Raji (cell line): ENCODE measurements around the gene TALDO1.

Experiments used
- POLR2A ChIP-seq: IDR thresholded peaks from 2 replicates; pipeline ENCODE4 v1.6.1; 2011; ENCODE audit warnings: low read depth, low read length, control low read depth; ENCODE audit not compliant: insufficient read depth

TALDO1 gene

DNA sequence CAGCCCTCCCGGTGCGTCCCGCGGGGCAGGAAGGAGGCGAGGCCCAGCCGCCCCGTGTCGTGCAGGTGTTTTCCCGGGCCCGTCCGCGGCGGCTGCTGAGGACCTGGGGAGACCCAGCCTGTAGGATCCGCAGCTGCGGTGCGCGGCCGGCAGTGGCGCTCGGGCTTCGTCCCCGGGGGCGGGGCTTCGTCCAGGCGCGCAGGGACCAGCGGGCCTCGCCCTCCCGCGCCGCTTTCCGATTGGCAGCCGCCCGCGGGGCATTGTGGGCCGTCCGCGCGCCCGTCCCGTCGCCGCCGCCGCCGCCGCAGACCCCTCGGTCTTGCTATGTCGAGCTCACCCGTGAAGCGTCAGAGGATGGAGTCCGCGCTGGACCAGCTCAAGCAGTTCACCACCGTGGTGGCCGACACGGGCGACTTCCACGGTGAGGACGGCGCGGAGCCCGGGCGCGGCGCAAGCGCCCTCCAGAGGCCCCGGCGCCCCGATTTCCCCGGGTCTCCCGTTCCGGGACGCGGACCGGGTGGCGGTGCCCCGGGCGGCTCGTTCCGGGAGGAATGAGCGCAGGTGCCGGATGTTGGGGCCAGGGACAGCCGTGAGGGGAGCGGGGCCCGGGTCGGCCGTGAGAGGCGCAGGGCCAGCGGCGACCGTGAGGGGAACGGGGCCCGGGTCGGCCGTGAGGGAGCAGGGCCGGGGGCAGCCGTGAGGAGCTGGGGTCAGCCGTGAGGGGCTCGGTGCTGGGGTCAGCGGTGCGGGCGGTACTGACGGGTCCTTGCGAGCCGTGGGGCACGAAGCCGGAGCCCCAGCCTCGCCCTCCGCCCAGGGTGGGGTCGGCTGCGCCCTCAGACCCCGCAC is at the start of gene TALDO1:
TSS of gene TALDO1 (plus strand) at position 307 of the 849 bp plus-strand sequence. CDS start at position 325, 18 bp downstream.
- peak; percentile 78 for TF ChIP-seq POLR2A

DNA sequence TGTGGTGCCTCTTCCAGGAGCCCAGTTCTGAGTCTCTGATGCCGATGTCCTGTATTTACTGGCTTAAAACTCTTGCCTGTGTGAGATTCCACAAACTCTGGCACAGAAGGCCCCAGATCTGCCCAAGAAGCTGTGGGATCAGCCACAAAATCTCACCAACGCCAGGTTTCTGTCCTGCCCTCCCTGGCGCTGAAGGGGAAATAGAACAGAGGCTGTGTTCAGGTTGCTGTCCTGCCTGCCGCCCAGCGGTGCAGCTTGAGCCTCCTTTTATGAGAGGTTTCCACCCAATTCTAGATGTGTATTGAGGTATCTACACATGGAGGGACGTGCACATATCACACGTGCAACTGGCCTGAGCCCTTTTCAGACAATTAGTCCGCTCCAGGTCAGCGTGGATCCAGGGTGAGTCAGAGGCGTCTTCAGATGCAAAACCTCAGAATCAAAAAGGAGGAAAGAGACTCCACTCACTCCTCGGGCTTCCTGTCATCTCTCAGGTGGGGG is 49.4 kb upstream of the TALDO1 start:
- TF ChIP-seq POLR2A = no peak

- TF ChIP-seq POLR2A = no peak
These were observed 48.7 kb upstream of the TALDO1 start for GRCh38 chr11:698493-699115.

- no peak for TF ChIP-seq POLR2A
These were observed 48.2 kb upstream of the TALDO1 start for GRCh38 chr11:699116-699508.

DNA sequence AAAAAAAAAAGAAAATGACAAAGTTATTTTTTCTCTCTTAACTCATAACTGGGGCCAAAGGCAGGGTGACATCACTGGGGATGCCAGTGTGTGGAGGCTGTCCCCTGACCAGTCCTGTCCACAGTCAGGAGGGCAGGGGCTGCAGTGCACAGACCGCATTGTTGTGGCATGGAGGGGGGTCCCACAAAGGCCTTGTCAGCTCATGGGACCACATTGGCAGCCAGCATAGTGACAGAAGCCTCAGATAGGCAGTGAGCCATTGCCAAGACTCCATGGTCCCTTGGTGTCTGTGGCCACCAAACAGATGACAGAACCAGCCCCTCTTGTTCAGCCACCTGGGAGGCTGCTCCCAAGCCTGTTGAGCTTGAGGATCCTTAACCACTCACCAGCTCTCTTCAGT is 47.5 kb upstream of the TALDO1 start:
- TF ChIP-seq POLR2A = no peak

DNA sequence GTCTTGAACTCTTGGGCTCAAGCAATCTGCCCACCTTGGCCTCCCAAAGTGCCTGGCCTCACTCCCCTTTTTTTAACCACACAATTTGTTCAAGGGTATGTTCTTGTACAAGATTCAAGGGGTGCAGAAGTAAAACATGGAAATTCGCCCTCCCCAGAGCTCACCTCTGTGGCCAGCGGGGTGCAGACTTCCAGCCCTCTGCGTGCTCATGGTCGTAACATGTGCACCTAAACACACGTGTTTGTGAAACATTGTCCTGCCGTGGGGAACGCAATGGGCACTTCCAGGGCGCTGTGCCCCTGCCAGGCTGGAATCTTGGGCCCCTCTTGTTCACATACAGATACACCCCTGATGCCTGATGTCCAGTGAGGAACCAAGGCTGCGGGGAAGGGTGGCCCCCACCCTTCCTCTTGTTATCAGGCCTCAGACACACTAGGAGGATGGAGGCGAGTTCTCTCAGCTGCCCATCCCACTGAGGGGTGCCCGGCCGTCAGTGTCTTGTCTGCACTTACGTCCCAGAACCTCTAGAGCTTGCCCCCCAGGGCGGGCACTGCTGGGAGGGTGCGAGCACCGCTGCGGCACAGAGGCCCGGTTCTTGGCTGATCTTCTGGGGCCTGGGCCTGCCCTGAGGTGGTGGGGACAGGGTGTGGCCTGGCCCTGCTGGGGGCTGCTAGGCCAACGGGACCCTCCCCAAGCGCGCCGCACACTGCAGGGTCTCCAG is 45.4 kb upstream of the TALDO1 start:
- no peak for TF ChIP-seq POLR2A

DNA sequence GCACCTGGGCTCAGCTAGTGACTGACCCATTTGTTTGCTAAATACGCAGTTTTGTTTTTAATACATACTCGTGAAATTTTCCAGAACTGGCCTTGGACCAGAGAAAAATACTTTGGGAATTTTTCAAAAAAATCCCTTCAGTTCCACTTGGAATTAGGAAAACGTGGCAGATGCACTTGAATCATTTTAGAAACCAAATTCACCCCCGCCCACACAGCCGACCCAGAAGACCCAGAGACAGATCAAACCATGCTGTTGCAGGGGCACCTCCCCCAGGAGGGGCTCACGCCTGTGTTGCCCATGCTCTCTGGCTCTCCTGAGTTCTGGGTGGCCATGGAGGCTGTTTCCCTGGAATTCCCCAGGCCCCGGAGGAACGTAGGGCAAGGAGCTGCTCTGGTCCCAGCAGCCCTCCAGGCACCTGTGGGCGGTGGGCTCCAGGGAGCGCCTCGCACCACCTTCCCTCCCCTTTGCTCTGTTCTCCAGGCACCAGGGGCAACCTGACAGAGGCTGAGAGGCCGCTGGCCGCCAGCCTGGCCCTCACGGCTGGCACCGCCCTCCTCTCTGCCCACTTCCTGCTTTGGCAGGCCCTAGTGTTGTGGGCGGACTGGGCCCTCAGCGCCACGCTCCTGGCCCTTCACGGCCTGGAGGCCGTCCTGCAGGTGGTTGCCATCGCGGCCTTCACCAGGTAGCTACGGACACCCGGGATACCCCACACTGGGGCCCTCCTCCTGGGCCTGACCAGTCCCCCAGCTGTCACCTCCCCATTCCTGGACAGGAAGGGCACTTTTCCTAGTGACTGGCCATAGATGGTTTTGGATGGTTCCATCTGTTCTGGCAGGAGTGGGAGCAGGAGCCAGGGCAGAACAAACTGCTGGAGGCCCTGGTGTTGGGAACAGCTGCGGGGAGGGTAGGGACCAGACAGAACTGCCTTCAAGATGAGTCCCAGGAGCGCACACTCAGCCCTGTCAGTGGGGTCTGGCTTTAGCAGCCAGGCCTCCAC is 44.5 kb upstream of the TALDO1 start:
- no peak for TF ChIP-seq POLR2A

DNA sequence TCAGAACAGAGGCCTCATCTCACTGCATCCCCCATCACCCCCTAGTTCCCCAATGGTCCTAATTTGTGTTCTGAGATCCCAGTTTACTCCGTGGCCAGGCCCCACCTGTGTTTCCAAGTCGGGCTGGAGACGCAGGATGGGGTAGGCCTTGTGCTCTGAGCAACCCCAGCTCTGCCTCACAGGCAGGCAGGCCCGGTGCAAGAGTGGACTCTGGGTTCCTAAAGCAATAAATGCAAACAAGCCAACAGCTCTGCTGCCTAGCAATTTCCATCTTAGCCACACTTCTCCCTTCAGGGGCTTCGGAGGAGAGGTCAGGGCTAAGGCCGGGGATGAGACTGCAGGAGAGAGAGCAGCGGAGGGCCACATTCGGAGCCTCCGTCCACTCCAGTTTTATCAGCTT is 43.8 kb upstream of the TALDO1 start:
- TF ChIP-seq POLR2A = no peak

DNA sequence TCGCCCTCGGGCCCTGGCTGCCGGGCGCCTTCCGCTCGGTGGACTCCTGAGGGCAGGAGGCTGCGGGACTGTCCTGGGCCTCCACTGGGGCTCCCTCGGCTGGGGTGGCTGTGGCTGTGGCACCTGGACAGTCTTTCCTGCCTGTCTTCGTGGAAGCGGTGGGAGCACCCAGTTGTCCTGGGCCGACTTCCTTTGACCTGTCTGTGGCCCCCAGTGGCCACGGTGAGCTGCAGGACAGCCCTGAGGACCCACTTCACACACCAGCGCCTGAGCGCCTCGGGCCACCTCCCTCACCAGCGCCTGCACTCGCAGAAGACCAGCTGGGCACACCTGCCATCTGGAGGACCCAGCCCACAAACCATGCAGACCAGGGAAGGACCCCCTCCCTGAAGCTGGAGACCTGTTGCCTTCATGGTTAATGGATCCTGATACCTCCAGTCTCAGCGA is 43.0 kb upstream of the TALDO1 start:
- TF ChIP-seq POLR2A = no peak

GRCh38 chr11:704781-705645 is 42.3 kb upstream of the TALDO1 start:
- no peak for TF ChIP-seq POLR2A

DNA sequence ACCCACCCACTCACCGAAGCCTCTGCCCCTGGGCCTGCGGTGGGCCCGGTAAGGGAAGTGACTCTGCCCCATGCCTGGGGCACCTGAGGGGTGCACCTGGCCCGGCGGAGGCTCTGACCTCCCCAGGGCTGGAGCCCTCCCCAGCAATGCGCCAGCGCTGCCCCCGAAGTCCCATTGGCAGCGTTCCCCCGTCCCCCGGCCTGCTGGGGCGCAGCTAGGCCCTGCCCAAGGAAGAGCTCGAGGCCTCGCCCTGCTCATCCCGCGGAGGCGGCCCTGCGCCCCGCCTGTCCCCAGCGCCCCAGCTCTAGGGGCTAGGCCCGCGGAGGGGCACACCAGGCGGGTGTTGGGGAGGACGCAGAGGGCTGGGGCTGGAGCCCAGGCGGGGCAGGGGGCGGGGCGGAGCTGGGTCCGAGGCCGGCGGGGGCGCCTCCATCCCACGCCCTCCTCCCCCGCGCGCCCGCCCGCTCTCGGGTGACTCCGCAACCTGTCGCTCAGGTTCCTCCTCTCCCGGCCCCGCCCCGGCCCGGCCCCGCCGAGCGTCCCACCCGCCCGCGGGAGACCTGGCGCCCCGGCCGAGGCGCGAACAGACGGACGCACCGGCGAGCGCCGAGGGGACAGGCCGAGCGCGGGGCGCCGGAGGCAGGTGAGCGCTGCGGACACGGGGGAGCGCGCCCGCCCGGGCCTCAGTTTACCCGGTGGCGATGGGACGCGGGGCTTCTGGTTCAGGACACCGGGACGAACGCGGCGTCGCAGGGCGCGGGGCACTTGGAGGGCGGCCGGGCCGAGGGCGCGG is 41.4 kb upstream of the TALDO1 start, which contains the start of gene EPS8L2:
TSS of gene EPS8L2 (plus strand) at position 586 of the 793 bp plus-strand sequence. CDS start 3,177 bp downstream, outside the sequence.
- no peak for TF ChIP-seq POLR2A

GRCh38 chr11:706439-706956 is 40.8 kb upstream of the TALDO1 start:
- no peak for TF ChIP-seq POLR2A
